SU-DHL-6 (cell line): ENCODE data around the gene BRMS1.

Experiments used
- H2AFZ ChIP-seq: fragments of 200-600 bp; sonication (generic); 2 replicates; pipeline ENCODE4 v1.6.1; 2014; ENCODE audit warnings: low read depth, mild to moderate bottlenecking, moderate library complexity, mixed read lengths, antibody characterized with exemption, low read length; ENCODE audit not compliant: severe bottlenecking
- H3F3A ChIP-seq: fragments of 200-600 bp; shearing (Covaris generic); 2 replicates; pipeline ENCODE4 v1.6.0; 2016; ENCODE audit warnings: antibody characterized with exemption, mild to moderate bottlenecking; ENCODE audit not compliant: insufficient read depth
- H3K27ac ChIP-seq: fragments of 200-600 bp; sonication (generic); 2 replicates; pipeline ENCODE4 v1.5.1; 2016; ENCODE audit warnings: low read depth, mild to moderate bottlenecking, low read length, moderate library complexity, mixed read lengths
- H3K27me3 ChIP-seq: fragments of 200-600 bp; sonication (generic), shearing (Covaris generic); 2 replicates; pipeline ENCODE4 v1.6.0; 2014; ENCODE audit warnings: mild to moderate bottlenecking, low read length
- H3K36me3 ChIP-seq: fragments of 200-600 bp; sonication (generic); 2 replicates; pipeline ENCODE4 v1.6.1; 2014; ENCODE audit warnings: mild to moderate bottlenecking, low read length, mixed read lengths
- H3K4me2 ChIP-seq: fragments of 300-600, 200-600 bp; shearing (Covaris generic), sonication (generic); 2 replicates; pipeline ENCODE4 v1.6.0; 2014; ENCODE audit warnings: low read length, low read depth, mild to moderate bottlenecking; ENCODE audit not compliant: poor library complexity, severe bottlenecking
- H3K4me3 ChIP-seq: fragments of 200-600 bp; sonication (generic); 2 replicates; pipeline ENCODE4 v1.5.1; 2014; ENCODE audit warnings: antibody characterized with exemption, low read length, mild to moderate bottlenecking, mixed read lengths; ENCODE audit not compliant: insufficient read depth, poor library complexity, severe bottlenecking
- H3K79me2 ChIP-seq: fragments of 200-600 bp; sonication (generic); 2 replicates; pipeline ENCODE4 v1.6.1; 2014; ENCODE audit warnings: mild to moderate bottlenecking, low read length, moderate library complexity; ENCODE audit not compliant: insufficient read depth
- H3K9ac ChIP-seq: fragments of 200-600 bp; sonication (generic); 2 replicates; pipeline ENCODE4 v1.7.0; 2014; ENCODE audit warnings: mild to moderate bottlenecking, low read length
- H3K9me2 ChIP-seq: fragments of 200-600 bp; sonication (generic); replicated peaks from 2 replicates; pipeline ENCODE4 v1.6.1; 2014; ENCODE audit warnings: low read length; ENCODE audit not compliant: insufficient read depth
- H3K9me3 ChIP-seq: fragments of 200-600 bp; sonication (generic); 2 replicates; pipeline ENCODE4 v1.6.1; 2014; ENCODE audit warnings: low read length, mixed read lengths; ENCODE audit not compliant: insufficient read depth
- H4K20me1 ChIP-seq: fragments of 200-600 bp; sonication (generic); 2 replicates; pipeline ENCODE4 v1.6.1; 2014; ENCODE audit warnings: low read depth, mild to moderate bottlenecking, antibody characterized with exemption, low read length, moderate library complexity, mixed read lengths
- EZH2phosphoT487 ChIP-seq: fragments of 200-600 bp; sonication (generic), shearing (Covaris generic); conservative IDR thresholded peaks from 2 replicates; pipeline ENCODE4 v1.6.1; 2018; ENCODE audit warnings: mild to moderate bottlenecking, antibody characterized with exemption, low read length, moderate library complexity, mixed read lengths
- TF ChIP-seq, protein P1 (sequence below): fragments of 200-600 bp; sonication (generic); IDR thresholded peaks from one replicate; pipeline ENCODE4 v1.5.1; 2017; ENCODE audit warnings: antibody characterized with exemption, mild to moderate bottlenecking, low read length, moderate library complexity; ENCODE audit not compliant: insufficient read depth, poor library complexity, severe bottlenecking

The BRMS1 gene

DNA sequence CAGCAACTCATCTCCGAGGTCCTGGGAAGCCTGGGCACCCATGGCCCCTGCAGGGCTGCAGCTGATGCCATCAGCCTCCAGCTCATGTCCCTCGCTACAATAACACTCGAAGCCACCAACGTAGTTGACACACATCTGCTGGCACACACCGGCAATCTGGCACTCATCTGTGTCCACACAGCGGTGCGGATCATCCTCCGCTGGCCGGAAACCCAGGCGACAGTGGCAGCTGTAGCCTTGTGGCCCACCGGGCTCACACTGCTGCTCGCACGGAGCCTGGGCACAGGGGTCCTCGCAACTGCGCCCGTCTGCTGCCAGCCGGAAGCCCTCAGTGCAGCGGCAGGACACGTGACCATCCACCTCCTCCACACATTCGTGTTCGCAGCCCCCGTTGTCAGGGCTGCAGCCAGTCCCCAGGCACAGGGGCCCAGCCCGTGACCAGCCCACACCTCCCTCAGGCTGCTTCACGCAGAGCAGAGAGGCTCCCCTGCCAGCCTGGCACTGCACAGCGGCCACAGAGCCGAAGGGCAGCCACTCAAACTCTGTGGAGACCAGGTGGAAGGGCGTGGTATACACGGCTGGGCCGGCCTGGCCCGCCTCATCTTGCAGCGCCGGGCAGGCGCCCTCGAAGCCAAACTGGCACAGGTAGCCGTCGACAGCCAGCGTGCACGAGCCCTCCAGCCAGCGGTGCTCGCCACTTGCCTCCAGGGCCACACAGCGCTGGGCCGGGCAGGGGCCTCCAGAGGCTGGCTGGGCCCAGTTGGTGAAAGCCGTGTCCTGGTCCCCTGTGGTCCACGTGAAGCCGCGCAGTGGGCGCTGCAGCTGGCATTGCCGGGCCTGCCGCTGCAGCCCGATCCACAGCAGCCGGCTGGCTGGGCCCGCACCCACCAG is 28.7 kb downstream of the BRMS1 start:
- H2AFZ ChIP-seq: no peak overlapping the region
- H3K4me2 ChIP-seq: no peak overlapping the region
- no peaks in the 10 kb centered on the region for H3K9me2 ChIP-seq
- H3K27me3 ChIP-seq: no peaks in the 10 kb centered on the region
- no peak overlapping the region for H3K4me3 ChIP-seq
- no peaks in the 10 kb centered on the region for H3K36me3 ChIP-seq
- H3K79me2 ChIP-seq: no peaks in the 10 kb centered on the region
- H3K9me3 ChIP-seq: no peaks in the 10 kb centered on the region
- TF ChIP-seq, protein P1, sequence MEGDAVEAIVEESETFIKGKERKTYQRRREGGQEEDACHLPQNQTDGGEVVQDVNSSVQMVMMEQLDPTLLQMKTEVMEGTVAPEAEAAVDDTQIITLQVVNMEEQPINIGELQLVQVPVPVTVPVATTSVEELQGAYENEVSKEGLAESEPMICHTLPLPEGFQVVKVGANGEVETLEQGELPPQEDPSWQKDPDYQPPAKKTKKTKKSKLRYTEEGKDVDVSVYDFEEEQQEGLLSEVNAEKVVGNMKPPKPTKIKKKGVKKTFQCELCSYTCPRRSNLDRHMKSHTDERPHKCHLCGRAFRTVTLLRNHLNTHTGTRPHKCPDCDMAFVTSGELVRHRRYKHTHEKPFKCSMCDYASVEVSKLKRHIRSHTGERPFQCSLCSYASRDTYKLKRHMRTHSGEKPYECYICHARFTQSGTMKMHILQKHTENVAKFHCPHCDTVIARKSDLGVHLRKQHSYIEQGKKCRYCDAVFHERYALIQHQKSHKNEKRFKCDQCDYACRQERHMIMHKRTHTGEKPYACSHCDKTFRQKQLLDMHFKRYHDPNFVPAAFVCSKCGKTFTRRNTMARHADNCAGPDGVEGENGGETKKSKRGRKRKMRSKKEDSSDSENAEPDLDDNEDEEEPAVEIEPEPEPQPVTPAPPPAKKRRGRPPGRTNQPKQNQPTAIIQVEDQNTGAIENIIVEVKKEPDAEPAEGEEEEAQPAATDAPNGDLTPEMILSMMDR: no peak
- no peak for TF ChIP-seq EZH2phosphoT487
- H3K9ac ChIP-seq: no peak overlapping the region
- H3K27ac ChIP-seq: no peak overlapping the region
- no peaks in the 10 kb centered on the region for H3F3A ChIP-seq
- no peaks in the 10 kb centered on the region for H4K20me1 ChIP-seq

DNA sequence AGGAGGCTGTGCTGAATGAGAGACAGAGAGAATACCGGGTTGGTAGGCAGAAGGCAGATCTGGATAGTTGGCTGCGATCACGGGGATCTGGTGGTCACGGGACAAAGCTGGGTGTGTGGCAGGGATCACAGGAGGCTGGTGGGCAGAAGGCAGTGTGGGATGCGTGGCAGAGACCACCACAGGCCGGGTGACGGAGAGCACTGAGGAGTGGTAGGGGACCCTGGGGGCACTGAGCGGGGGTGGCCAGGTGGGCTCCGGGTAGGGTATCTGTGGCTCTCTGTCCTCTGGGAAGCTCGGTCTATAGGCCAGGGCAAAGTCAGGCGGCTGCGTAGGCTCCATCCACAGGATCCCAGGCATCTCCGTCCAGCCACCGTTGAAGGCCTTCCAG is 29.4 kb downstream of the BRMS1 start:
- H3K4me2 ChIP-seq: no peak overlapping the region
- no peaks in the 10 kb centered on the region for H3F3A ChIP-seq
- H3K36me3 ChIP-seq: no peaks in the 10 kb centered on the region
- H3K27me3 ChIP-seq: no peaks in the 10 kb centered on the region
- no peak overlapping the region for H3K9ac ChIP-seq
- no peaks in the 10 kb centered on the region for H3K9me3 ChIP-seq
- no peak for TF ChIP-seq EZH2phosphoT487
- TF ChIP-seq, protein P1: no peak
- no peak overlapping the region for H3K27ac ChIP-seq
- H3K9me2 ChIP-seq: no peaks in the 10 kb centered on the region
- H3K79me2 ChIP-seq: no peaks in the 10 kb centered on the region
- H3K4me3 ChIP-seq: no peak overlapping the region
- no peak overlapping the region for H2AFZ ChIP-seq
- no peaks in the 10 kb centered on the region for H4K20me1 ChIP-seq

DNA sequence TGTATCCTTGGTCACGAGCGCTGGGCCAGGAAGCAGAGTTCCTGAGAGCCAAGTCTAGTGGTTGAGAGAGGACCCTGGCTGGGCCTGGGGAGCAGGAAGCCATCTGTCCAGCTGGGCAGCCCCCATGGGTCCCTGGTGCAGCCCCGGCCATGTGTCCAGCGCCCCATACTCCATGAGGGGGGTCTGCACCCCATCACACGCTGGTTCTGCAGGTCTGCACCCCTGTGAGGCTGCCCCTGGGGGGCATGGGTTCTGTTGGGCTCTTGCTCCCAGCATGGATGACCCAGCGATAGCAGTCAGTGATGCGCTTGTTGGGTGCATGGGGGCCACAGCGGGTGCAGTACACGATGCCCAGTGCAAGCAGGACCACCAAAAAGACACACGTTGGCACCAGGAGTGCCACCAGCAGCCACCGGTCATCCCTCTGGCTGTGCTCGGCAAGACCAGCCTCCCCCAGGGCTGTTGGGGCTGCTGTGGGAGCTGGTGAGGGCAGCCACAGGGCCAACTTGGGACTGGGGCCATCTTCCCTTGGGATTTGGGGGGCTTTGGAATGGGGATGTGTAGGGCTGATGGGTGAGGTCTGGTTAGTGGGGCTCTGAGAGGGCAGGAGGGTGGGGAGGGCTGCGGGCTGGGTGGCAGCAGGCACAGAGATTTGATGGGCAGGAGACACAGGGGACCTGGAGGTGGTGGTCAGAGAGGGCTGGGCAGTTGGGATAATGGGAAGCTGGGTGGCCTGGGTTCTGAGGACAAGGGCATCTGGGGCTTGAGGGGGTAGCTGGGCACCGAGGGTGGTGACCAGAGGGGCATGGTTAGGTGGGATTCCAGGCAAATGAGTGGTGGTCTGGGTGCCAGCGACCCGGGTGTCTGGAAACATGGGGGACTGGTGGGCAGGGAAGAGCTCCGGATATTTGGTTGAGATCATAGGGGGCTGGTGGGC is 30.1 kb downstream of the BRMS1 start:
- Histone ChIP-seq H3K4me3 (no peak overlapping the region), H2AFZ (no peak overlapping the region), H3K9me2 (no peaks in the 10 kb centered on the region), H3K27ac (no peak overlapping the region), H3K9me3 (no peaks in the 10 kb centered on the region), H3K9ac (no peak overlapping the region), H3K4me2 (no peak overlapping the region), H4K20me1 (no peaks in the 10 kb centered on the region), H3K79me2 (no peaks in the 10 kb centered on the region), H3F3A (no peaks in the 10 kb centered on the region), H3K36me3 (no peaks in the 10 kb centered on the region), H3K27me3 (no peaks in the 10 kb centered on the region)
- TF ChIP-seq EZH2phosphoT487: no peak
- TF ChIP-seq, protein P1: no peak
